Adrenal gland (tissue), 5 donors: Measurements from ENCODE around the gene KCNA5.

Experiments used
- CTCF ChIP-seq, 6 experiments: fragments of 450-650 bp in 4 of 6; fragments of 200-600 bp in 2 of 6; sonication (generic) in 1 of 6; IDR thresholded peaks; 1 replicate in 5 of 6; 2 replicates in 1 of 6; pipeline versions ENCODE4 v1.5.1 to v1.8.0; 2016 to 2021; ENCODE audit warnings: antibody characterized with exemption in 6 of 6, mild to moderate bottlenecking in 2 of 6, moderate library complexity in 1 of 6
- POLR2A ChIP-seq, 2 donors: fragments of 450-650 bp; IDR thresholded peaks; one replicate each; pipeline ENCODE4 v1.6.1; 2017; ENCODE audit warnings: antibody characterized with exemption in 2 of 2, mild to moderate bottlenecking in 2 of 2, moderate library complexity in 1 of 2
- donor health status: DM: no; HTN: no; CAD: no.

GRCh38 chr12:5030066-5030465 is 13.6 kb upstream of the KCNA5 start:
- TF ChIP-seq CTCF (IDR thresholded peaks at IDR 0.05) (no peak), POLR2A (IDR thresholded peaks at IDR 0.05) (no peak)
